ENCODE measurements around the gene CD300LF. TPM values are rescaled to one million over a fixed set of nuclear protein-coding genes. Genes with fewer than 3 reads are reported as not detected.

CD300LF gene
- total and polyA plus RNA-seq, 2 experiments from 2014 or later: not detected

GRCh38 chr17:74697515-74697914, 15.2 kb downstream of the CD300LF start (continued):
- TF ChIP-seq ZNF462 (CRISPR knock-in tag; IDR thresholded peaks at IDR 0.05) (no peak), CREB1 (CRISPR knock-in tag; IDR thresholded peaks at IDR 0.05; ENCODE audit: low read depth) (no peak), ZNF114 (CRISPR knock-in tag; IDR thresholded peaks at IDR 0.05) (no peak), STAT1 (IDR thresholded peaks at IDR 0.05; ENCODE audit: unreplicated experiment) (no peak), EZH2 (IDR thresholded peaks at IDR 0.05; ENCODE audit: low read depth, unreplicated experiment) (no peak), NANOG (IDR thresholded peaks at IDR 0.05; ENCODE audit: borderline replicate concordance) (no peak)

DNA sequence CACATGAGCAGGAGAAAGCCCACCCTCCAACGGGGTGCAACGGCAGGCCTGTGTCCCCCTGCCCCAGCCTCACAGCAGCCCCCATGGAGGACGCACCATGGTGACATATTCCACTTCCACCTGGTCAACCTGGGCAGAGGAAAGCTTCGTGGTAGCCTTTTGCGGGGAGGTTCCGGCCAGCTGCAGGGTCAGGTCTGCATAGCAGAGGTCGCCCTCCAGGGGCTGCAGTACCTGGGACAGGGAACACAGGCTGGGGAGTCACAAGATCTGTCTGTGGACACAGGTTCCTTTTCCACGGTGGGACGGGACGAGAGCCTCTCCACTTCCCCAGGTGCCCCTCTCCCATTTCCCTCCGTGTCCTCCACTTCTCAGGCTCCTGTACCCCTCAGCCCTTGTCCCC, 17.1 kb downstream of the CD300LF start:
- Histone ChIP-seq H3K79me2 (replicated peaks; ENCODE audit: insufficient read depth) (no peaks in the 10 kb centered on the region), H3K27ac (ENCODE audit: low read depth) (no peak overlapping the region), H3K4me2 (no peak overlapping the region), H3F3A (replicated peaks; ENCODE audit: low read depth) (no peaks in the 10 kb centered on the region), H2AFZ (no peak overlapping the region), H3K36me3 (ENCODE audit: insufficient read depth) (no peaks in the 10 kb centered on the region), H3K9me2 (ENCODE audit: insufficient read depth) (no peaks in the 10 kb centered on the region), H4K20me1 (replicated peaks; ENCODE audit: insufficient read depth) (no peaks in the 10 kb centered on the region), H3K4me1 (ENCODE audit: insufficient read depth) (no peaks in the 10 kb centered on the region), H3K4me3 (no peak overlapping the region), H3K27me3 (ENCODE audit: insufficient read depth) (no peaks in the 10 kb centered on the region)
- peaks cover 4% of the 10 kb centered on the region for H3K9me3 Mint-ChIP-seq
- DNase-seq (ENCODE audit: low spot score) (peak; percentile 21), ATAC-seq (peak; percentile 62)
- no peaks in the 10 kb centered on the region for H3K36me3 Mint-ChIP-seq (ENCODE audit: low read depth)
- H3K4me3 Mint-ChIP-seq: no peak overlapping the region
- no peaks in the 10 kb centered on the region for H3K4me1 Mint-ChIP-seq
- H3K27ac Mint-ChIP-seq: no peak overlapping the region
- no peak for TF ChIP-seq NANOG (IDR thresholded peaks at IDR 0.05; ENCODE audit: borderline replicate concordance)
- peak in 1 of 2 experiments; percentile 36; a peak in 2 of 4 replicates for TF ChIP-seq CTCF (conservative IDR thresholded peaks at IDR 0.05; ENCODE audit: low read depth in 2 of 2)
- H3K27me3 Mint-ChIP-seq (ENCODE audit: insufficient read depth, low read depth, poor library complexity): peaks cover 16% of the 10 kb centered on the region

All from GM23338 (cell line).